Activated B cell treated with CpG ODN at 0.5 μM for 24 hours (primary cell): Measurements from ENCODE around the gene CCDC43. TPM values are rescaled to one million over a fixed set of nuclear protein-coding genes. Genes with fewer than 3 reads are reported as not detected.
"Not testable (repeated sequence)": the region's sequence is repeated elsewhere in the genome, so short reads cannot be mapped to it uniquely, and the experiment has no call there.

ENCODE experiments used
- ATAC-seq: fragments of 200-7000 bp; cut with Tn5 transposase; one replicate; pipeline ENCODE4 v1.10.0; 2021; ENCODE audit warnings: low read depth, mild to moderate bottlenecking, moderate library complexity
- CTCF ChIA-PET: fragments of 350-600 bp; sonication (Branson Sonifier 250); formaldehyde crosslinking; loops from one replicate; lab custom pipeline; 2021; ENCODE audit warnings: antibody characterized with exemption; lab: Charles Lee
- POLR2A ChIA-PET: fragments of 350-600 bp; sonication (Branson Sonifier 250); formaldehyde crosslinking; loops from one replicate; lab custom pipeline; 2021; ENCODE audit warnings: antibody characterized with exemption; lab: Charles Lee
- DNase-seq: peaks from one replicate; pipeline ENCODE4 v3.0.0; 2022
- H3K27ac Mint-ChIP-seq: one replicate; pipeline ENCODE4 v1.8.0; 2020; ENCODE audit warnings: mixed read lengths
- H3K27me3 Mint-ChIP-seq: one replicate; pipeline ENCODE4 v1.8.0; 2021; ENCODE audit warnings: mixed read lengths
- H3K36me3 Mint-ChIP-seq: one replicate; pipeline ENCODE4 v1.8.0; 2021; ENCODE audit warnings: low read depth, mixed read lengths
- H3K4me1 Mint-ChIP-seq: one replicate; pipeline ENCODE4 v1.8.0; 2021; ENCODE audit warnings: mixed read lengths
- H3K4me3 Mint-ChIP-seq: one replicate; pipeline ENCODE4 v1.8.0; 2020; ENCODE audit warnings: mild to moderate bottlenecking, mixed read lengths
- H3K9me3 Mint-ChIP-seq: one replicate; pipeline ENCODE4 v1.8.0; 2020; ENCODE audit warnings: mixed read lengths
- intact Hi-C: fragments of 100-400 bp; cut with micrococcal nuclease; formaldehyde crosslinking; loops from one replicate; pipeline ENCODE4 v1.15.1; 2024
- total RNA-seq: library from RNA; stranded (reverse); gene quantifications from 2 replicates; pipeline ENCODE4 v1.2.3, GENCODE V29; 2022
- TF ChIP-seq, protein P1 (sequence below): fragments of 200-600 bp; IDR thresholded peaks from one replicate; pipeline ENCODE4 v1.8.0; 2022; ENCODE audit warnings: antibody characterized with exemption, mild to moderate bottlenecking

The CCDC43 gene
- total RNA-seq, 1 donor from 2014 or later: 22.4 TPM

DNA sequence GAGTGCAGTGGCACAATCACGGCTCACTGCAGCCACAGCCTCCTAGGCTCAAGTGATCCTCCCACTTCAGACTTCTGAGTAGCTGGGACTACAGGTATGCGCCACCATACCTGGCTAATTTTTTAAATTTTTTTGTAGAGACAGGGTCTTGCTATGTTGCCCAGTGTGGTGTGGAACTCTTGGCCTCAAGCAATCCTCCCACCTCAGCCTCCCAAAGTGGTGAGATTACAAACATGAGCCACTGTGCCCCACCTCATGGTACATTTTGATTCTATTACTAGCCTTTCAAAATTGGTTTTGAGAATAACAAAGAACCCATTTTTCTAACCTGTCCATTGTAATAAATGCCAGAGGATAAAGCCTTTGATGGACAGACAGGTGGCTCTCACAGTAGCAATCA is 1.4 kb downstream of the CCDC43 start:
- H3K4me3 Mint-ChIP-seq: peak overlapping the region; percentile 98

DNA sequence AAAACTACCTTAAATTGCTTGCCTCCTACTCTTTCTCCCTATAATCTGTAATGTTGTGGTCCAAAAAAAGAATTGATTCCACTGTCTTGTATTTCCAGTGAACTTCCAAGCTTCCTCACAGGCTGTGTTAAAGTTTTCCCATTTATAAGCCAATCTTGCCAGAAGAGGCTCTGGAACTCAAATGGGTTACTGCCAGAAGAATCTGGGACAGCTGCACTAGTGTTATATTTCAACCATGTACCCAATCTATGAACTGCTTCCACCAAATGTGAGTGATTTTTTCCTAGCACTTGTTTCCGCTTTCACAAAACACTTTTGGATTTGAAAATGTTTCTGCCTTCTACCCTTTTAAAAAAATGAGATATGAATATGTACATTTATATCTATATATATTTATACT is 1.8 kb downstream of the CCDC43 start:
- Mint-ChIP-seq H3K4me3 (no peak overlapping the region), H3K27me3 (no peaks in the 10 kb centered on the region), H3K9me3 (no peaks in the 10 kb centered on the region), H3K4me1 (peaks cover 28% of the 10 kb centered on the region), H3K27ac (no peak overlapping the region), H3K36me3 (peaks cover 34% of the 10 kb centered on the region)
- ChIA-PET CTCF (interaction anchor here (0.8 kb wide), 1 partner anchor 92 kb away, joined by 5 read pairs; no protein-coding TSS in a partner anchor), POLR2A (no interaction called here)
- no peak for DNase-seq
- intact Hi-C loops: no loop called here
- TF ChIP-seq, protein P1, sequence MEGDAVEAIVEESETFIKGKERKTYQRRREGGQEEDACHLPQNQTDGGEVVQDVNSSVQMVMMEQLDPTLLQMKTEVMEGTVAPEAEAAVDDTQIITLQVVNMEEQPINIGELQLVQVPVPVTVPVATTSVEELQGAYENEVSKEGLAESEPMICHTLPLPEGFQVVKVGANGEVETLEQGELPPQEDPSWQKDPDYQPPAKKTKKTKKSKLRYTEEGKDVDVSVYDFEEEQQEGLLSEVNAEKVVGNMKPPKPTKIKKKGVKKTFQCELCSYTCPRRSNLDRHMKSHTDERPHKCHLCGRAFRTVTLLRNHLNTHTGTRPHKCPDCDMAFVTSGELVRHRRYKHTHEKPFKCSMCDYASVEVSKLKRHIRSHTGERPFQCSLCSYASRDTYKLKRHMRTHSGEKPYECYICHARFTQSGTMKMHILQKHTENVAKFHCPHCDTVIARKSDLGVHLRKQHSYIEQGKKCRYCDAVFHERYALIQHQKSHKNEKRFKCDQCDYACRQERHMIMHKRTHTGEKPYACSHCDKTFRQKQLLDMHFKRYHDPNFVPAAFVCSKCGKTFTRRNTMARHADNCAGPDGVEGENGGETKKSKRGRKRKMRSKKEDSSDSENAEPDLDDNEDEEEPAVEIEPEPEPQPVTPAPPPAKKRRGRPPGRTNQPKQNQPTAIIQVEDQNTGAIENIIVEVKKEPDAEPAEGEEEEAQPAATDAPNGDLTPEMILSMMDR: no peak
- no peak for ATAC-seq

More for the DNA sequence above, 1.4 kb downstream of the CCDC43 start:
- Mint-ChIP-seq H3K9me3 (no peaks in the 10 kb centered on the region), H3K36me3 (peaks cover 31% of the 10 kb centered on the region), H3K4me1 (peaks cover 28% of the 10 kb centered on the region), H3K27me3 (no peaks in the 10 kb centered on the region), H3K27ac (no peak overlapping the region)
- TF ChIP-seq, protein P1: no peak
- ChIA-PET POLR2A (interaction anchor here (0.6 kb wide), 1 partner anchor 140 kb away, joined by 3 read pairs; no protein-coding TSS in a partner anchor), CTCF (interaction anchor here (0.8 kb wide), 1 partner anchor 92 kb away, joined by 5 read pairs; no protein-coding TSS in a partner anchor)
- ATAC-seq (no peak), DNase-seq (no peak)
- intact Hi-C loops: no loop called here

DNA sequence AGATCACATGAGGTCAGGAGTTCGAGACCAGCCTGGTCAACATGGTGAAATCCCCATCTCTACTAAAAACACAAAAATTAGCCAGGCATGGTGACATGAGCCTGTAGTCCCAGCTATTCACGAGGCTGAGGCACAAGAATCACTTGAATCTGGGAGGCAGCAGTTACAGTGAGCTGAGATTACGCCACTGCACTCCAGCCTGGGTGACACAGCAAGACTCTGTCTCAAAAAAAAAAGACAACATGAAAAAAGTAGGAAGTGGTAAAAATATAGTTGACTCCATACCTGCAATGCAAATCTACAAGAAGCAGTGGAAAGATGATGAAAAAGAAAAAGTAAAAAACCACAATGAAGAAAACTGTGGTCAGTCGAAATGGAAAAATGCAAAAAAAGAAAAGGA is 6.3 kb downstream of the CCDC43 start:
- H3K4me1 Mint-ChIP-seq, H3K4me3 Mint-ChIP-seq, intact Hi-C loops, H3K9me3 Mint-ChIP-seq, POLR2A ChIA-PET, H3K27me3 Mint-ChIP-seq, ATAC-seq, H3K27ac Mint-ChIP-seq, DNase-seq, CTCF ChIA-PET: not testable (repeated sequence)
- H3K36me3 Mint-ChIP-seq: peaks cover 59% of the 10 kb centered on the region

DNA sequence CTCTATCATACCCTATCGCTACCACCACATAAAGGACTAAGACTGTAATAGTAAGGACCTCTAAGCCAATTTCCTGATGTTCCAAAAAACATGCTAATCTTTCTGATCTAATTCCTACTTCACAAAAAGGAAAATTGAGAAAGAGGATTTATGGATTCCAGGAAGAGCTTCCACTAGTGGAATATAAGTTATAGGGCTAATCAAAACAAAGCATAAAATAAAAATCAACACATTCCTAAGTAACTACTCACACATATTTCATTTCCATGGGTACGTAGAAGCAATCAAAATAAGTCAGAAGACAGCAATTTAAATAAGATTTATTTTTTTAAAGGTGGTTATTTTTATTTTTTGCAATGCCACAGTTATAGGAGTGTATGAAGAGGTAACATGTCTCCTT is 12.4 kb downstream of the CCDC43 start:
- H3K4me3 Mint-ChIP-seq: no peak overlapping the region
- CTCF ChIA-PET: interaction anchor here (1.4 kb wide), 1 partner anchor 144 kb away, joined by 3 read pairs; no protein-coding TSS in a partner anchor

DNA sequence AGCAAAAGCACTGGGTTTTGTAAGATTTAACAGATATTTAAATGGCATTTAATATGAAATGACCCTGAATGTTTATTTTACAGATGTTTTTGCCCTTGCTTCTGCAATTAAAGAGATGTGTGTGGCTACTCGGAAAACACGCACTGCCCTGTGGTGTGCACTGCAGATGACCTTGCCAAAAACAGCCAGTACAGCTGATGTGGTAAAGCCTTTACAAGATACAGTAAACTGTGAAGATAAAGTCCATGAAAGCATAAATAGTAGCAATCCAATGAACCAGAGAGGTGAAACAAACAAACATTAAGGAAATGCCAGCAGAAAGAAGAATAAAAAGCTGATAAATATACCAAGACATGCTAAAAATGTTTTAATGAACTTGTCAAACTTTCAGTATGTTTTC is 15.7 kb downstream of the CCDC43 start:
- Mint-ChIP-seq H3K36me3 (peaks cover 18% of the 10 kb centered on the region), H3K9me3 (no peaks in the 10 kb centered on the region), H3K4me1 (no peaks in the 10 kb centered on the region), H3K27ac (no peak overlapping the region), H3K4me3 (no peak overlapping the region), H3K27me3 (no peaks in the 10 kb centered on the region)
- ChIA-PET POLR2A (no interaction called here), CTCF (no interaction called here)
- DNase-seq (no peak), ATAC-seq (no peak)
- TF ChIP-seq, protein P1: no peak
- intact Hi-C loops: no loop called here

More for the DNA sequence above, 12.4 kb downstream of the CCDC43 start:
- H3K9me3 Mint-ChIP-seq: no peaks in the 10 kb centered on the region
- no peak for DNase-seq
- no peak overlapping the region for H3K27ac Mint-ChIP-seq
- ATAC-seq: no peak
- POLR2A ChIA-PET: no interaction called here
- H3K4me1 Mint-ChIP-seq: no peaks in the 10 kb centered on the region
- TF ChIP-seq, protein P1: no peak
- intact Hi-C loops: no loop called here
- H3K27me3 Mint-ChIP-seq: no peaks in the 10 kb centered on the region
- H3K36me3 Mint-ChIP-seq: peaks cover 39% of the 10 kb centered on the region
